ENCODE data around the gene ULBP3. TPM values are rescaled to one million over a fixed set of nuclear protein-coding genes. Genes with fewer than 3 reads are reported as not detected.

The ULBP3 gene
- total and polyA plus RNA-seq, 2 of the 4 experiments (the other 2 are of a cell fraction), result 11.1 to 35.1 TPM

GRCh38 chr6:150030611-150031010, 38.3 kb downstream of the ULBP3 start:
- no peak overlapping the region for H3K27ac ChIP-seq (ENCODE audit: insufficient read depth, low read length)
- no peak overlapping the region for H3K4me3 ChIP-seq (ENCODE audit: insufficient read depth, low read depth, low read length)
- no peaks in the 10 kb centered on the region for H3K36me3 ChIP-seq (ENCODE audit: control insufficient read depth, insufficient read depth, low read length)
- ChIA-PET POLR2A (ENCODE audit: unreplicated experiment) (no interaction called here), CTCF (no interaction called here)
- no peak overlapping the region for H2AK5ac ChIP-seq (ENCODE audit: low read depth, low read length)
- no peak overlapping the region for H2AK9ac ChIP-seq (replicated peaks; ENCODE audit: low read depth, low read length, poor library complexity)
- H3K56ac ChIP-seq (ENCODE audit: extremely low read depth, insufficient read depth, low read length), result no peak overlapping the region
- no peak overlapping the region for H2BK120ac ChIP-seq (ENCODE audit: low read depth, low read length)
- no peak overlapping the region for H3K4me2 ChIP-seq (ENCODE audit: low read depth, low read length)
- no peak overlapping the region for H3K9ac ChIP-seq (ENCODE audit: low read depth, low read length)
- H3K23ac ChIP-seq (ENCODE audit: low read depth, low read length), result no peak overlapping the region
- no TSS peak for BruUV-seq (replicated peaks)
- no CpG with 5 or more reads among the region's 3 CpGs for WGBS, 2 experiments (ENCODE audit: extremely low coverage in 2 of 2, insufficient read length in 1 of 2)
- H2BK5ac ChIP-seq (ENCODE audit: low read depth, low read length, poor library complexity, severe bottlenecking), result no peak overlapping the region
- H3K4me1 ChIP-seq (ENCODE audit: control insufficient read depth, insufficient read depth, low read length), result no peaks in the 10 kb centered on the region
- H3K27me3 ChIP-seq (ENCODE audit: control insufficient read depth, insufficient read depth, low read length), result peaks cover 82% of the 10 kb centered on the region
- 0 out of 2 replicates have a peak, but pooled peaks cover 2% of the 10 kb centered on the region for H3K9me3 ChIP-seq (ENCODE audit: control insufficient read depth, insufficient read depth, low read length)
- H4K20me1 ChIP-seq (ENCODE audit: insufficient read depth, low read length), result no peaks in the 10 kb centered on the region
- intact Hi-C loops (cut with micrococcal nuclease) (no loop called here), dilution Hi-C loops (cut with HindIII; ENCODE audit: low sequenced_read_pairs, unreplicated experiment) (no loop called here), in situ Hi-C loops (cut with MboI; ENCODE audit: low sequenced_read_pairs) (no loop called here)
- H2BK20ac ChIP-seq (ENCODE audit: low read depth, low read length), result no peak overlapping the region
- H3K14ac ChIP-seq (replicated peaks; ENCODE audit: low read depth, low read length), result no peak overlapping the region
- no peak overlapping the region for H2BK15ac ChIP-seq (ENCODE audit: low read depth, low read length)
- no peaks in the 10 kb centered on the region for H3K9me1 ChIP-seq (ENCODE audit: insufficient read depth, low read length)
- DNase-seq (no peak), ATAC-seq (ENCODE audit: low read depth) (no peak)
- no peak overlapping the region for H4K8ac ChIP-seq (ENCODE audit: low read depth in 2 of 2, low read length in 2 of 2)
- no peak overlapping the region for H2AFZ ChIP-seq (replicated peaks; ENCODE audit: low read length, poor library complexity)
- no peak overlapping the region for H3K18ac ChIP-seq (ENCODE audit: low read depth, low read length)
- H3K79me1 ChIP-seq (ENCODE audit: low read depth in 1 of 2, low read length in 2 of 2), result no peaks in the 10 kb centered on the region
- TF ChIP-seq MAFK (IDR thresholded peaks at IDR 0.05; ENCODE audit: low read depth, low read length), result no peak
- no peak for TF ChIP-seq RAD21 (IDR thresholded peaks at IDR 0.05; ENCODE audit: low read length)
- TF ChIP-seq ELK1 (IDR thresholded peaks at IDR 0.05; ENCODE audit: borderline replicate concordance, low read depth, low read length), result no peak
- no peak for TF ChIP-seq CHD1 (IDR thresholded peaks at IDR 0.05; ENCODE audit: low read depth, low read length)
- TF ChIP-seq RFX5 (IDR thresholded peaks at IDR 0.05; ENCODE audit: low read depth, low read length), result no peak
- no peak overlapping the region for H3K4ac ChIP-seq (ENCODE audit: low read depth, low read length)
- H4K91ac ChIP-seq (ENCODE audit: insufficient read depth, low read depth, low read length), result no peak overlapping the region
- H4K5ac ChIP-seq (ENCODE audit: low read depth, low read length), result no peak overlapping the region
